ENCODE results near the gene KIAA0513.

- TF ChIP-seq EZH2phosphoT487 (IDR thresholded peaks at IDR 0.05; ENCODE audit: borderline replicate concordance) (no peak), CEBPB (IDR thresholded peaks at IDR 0.05; ENCODE audit: low read depth) (no peak), REST (IDR thresholded peaks at IDR 0.05; ENCODE audit: low read depth) (no peak), JUND (IDR thresholded peaks at IDR 0.05) (no peak), SIN3A (IDR thresholded peaks at IDR 0.05; ENCODE audit: low read depth) (no peak), POLR2A (IDR thresholded peaks at IDR 0.05; ENCODE audit: borderline replicate concordance, extremely low read depth, insufficient read depth, insufficient read length) (no peak), ZFX (IDR thresholded peaks at IDR 0.05) (no peak), YY1 (IDR thresholded peaks at IDR 0.05; ENCODE audit: extremely low read depth, insufficient replicate concordance, low read depth, low read length) (no peak)
- TF ChIP-seq, protein P1, sequence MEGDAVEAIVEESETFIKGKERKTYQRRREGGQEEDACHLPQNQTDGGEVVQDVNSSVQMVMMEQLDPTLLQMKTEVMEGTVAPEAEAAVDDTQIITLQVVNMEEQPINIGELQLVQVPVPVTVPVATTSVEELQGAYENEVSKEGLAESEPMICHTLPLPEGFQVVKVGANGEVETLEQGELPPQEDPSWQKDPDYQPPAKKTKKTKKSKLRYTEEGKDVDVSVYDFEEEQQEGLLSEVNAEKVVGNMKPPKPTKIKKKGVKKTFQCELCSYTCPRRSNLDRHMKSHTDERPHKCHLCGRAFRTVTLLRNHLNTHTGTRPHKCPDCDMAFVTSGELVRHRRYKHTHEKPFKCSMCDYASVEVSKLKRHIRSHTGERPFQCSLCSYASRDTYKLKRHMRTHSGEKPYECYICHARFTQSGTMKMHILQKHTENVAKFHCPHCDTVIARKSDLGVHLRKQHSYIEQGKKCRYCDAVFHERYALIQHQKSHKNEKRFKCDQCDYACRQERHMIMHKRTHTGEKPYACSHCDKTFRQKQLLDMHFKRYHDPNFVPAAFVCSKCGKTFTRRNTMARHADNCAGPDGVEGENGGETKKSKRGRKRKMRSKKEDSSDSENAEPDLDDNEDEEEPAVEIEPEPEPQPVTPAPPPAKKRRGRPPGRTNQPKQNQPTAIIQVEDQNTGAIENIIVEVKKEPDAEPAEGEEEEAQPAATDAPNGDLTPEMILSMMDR (IDR thresholded peaks at IDR 0.05 in 2 of 3, conservative IDR thresholded peaks at IDR 0.05 in 1 of 3; ENCODE audit: borderline replicate concordance in 1 of 3, insufficient read depth in 1 of 3, low read depth in 2 of 3, low read length in 2 of 3): no peak
Observed at GRCh38 chr16:84979516-84979915, 48.1 kb upstream of the KIAA0513 start.
